BE2C (cell line): ENCODE measurements around the gene SPON2.

Source experiments
- DNase-seq: peaks from one replicate; pipeline ENCODE4 v3.0.0-alpha.2; 2020
- H3K27me3 ChIP-seq: fragments of 250-450 bp; sonication (Bioruptor Pico); 2 replicates; pipeline ENCODE4 v1.5.1; 2020; ENCODE audit warnings: mild to moderate bottlenecking
- H3K36me3 ChIP-seq: fragments of 250-450 bp; sonication (Bioruptor Pico); 2 replicates; pipeline ENCODE4 v1.5.1; 2020; ENCODE audit warnings: mild to moderate bottlenecking
- H3K4me1 ChIP-seq: fragments of 250-450 bp; sonication (Bioruptor Pico); 2 replicates; pipeline ENCODE4 v1.5.1; 2020
- H3K4me3 ChIP-seq: 2 replicates; pipeline ENCODE4 v1.5.1; 2011; ENCODE audit warnings: low read depth, low read length
- H3K9me3 ChIP-seq: fragments of 250-450 bp; sonication (Bioruptor Pico); 2 replicates; pipeline ENCODE4 v1.5.1; 2020
- TF ChIP-seq, protein P1 (sequence below): IDR thresholded peaks from 2 replicates; pipeline ENCODE4 v1.5.1; 2012; ENCODE audit warnings: mild to moderate bottlenecking, low read depth, low read length

Gene SPON2

DNA sequence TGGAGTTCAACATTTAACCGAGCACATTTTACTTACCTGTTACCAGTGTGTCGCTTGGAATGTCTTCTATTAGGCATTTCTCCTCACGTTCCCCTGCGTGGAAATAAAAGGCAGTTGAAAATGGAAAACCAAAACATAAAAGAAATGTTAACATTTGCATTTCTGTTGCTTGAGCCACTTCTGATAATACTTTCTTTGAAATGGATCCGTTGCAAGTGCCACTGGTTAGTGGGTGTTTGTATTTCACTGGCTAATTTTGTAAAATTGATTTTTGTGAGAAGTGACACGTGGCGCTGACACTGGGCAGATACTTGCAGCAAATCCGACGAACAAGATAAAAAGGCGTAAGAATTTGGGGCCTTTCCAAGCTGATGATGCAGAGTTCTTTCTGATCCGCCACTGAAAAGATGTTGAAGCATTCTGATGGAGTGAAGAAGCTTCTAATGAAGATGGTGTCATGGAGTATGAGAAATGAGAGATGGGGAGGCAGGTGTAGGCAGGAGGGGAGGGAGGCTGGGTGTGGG is 18.8 kb downstream of the SPON2 start:
- H3K9me3 ChIP-seq: no peaks in the 10 kb centered on the region
- peaks cover 77% of the 10 kb centered on the region for H3K27me3 ChIP-seq
- TF ChIP-seq, protein P1, sequence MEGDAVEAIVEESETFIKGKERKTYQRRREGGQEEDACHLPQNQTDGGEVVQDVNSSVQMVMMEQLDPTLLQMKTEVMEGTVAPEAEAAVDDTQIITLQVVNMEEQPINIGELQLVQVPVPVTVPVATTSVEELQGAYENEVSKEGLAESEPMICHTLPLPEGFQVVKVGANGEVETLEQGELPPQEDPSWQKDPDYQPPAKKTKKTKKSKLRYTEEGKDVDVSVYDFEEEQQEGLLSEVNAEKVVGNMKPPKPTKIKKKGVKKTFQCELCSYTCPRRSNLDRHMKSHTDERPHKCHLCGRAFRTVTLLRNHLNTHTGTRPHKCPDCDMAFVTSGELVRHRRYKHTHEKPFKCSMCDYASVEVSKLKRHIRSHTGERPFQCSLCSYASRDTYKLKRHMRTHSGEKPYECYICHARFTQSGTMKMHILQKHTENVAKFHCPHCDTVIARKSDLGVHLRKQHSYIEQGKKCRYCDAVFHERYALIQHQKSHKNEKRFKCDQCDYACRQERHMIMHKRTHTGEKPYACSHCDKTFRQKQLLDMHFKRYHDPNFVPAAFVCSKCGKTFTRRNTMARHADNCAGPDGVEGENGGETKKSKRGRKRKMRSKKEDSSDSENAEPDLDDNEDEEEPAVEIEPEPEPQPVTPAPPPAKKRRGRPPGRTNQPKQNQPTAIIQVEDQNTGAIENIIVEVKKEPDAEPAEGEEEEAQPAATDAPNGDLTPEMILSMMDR: no peak
- H3K36me3 ChIP-seq: no peaks in the 10 kb centered on the region
- no peak for DNase-seq
- no peaks in the 10 kb centered on the region for H3K4me1 ChIP-seq
- H3K4me3 ChIP-seq: no peak overlapping the region

DNA sequence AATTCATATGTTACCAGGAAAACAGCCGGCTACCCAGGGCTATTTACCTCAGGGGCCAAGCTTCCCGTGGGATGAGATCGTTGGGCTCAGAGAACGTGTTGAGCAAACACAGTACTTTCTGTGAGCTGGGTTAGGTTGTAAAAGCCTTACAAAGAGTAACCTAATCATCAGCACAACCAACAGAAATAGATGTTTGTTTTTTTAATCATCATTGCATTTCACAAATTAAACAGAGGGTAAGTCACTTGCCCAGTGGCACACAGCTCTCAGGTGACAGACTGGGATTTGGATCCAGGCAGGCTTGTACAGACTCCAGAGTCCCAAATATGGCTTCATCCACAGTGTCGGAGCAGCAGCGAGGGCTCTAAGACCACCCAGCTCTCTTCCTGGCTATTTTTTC is 20.1 kb downstream of the SPON2 start:
- Histone ChIP-seq H3K27me3 (peaks cover 78% of the 10 kb centered on the region), H3K36me3 (no peaks in the 10 kb centered on the region), H3K9me3 (no peaks in the 10 kb centered on the region), H3K4me1 (no peaks in the 10 kb centered on the region), H3K4me3 (no peak overlapping the region)
- TF ChIP-seq, protein P1: no peak
- no peak for DNase-seq

DNA sequence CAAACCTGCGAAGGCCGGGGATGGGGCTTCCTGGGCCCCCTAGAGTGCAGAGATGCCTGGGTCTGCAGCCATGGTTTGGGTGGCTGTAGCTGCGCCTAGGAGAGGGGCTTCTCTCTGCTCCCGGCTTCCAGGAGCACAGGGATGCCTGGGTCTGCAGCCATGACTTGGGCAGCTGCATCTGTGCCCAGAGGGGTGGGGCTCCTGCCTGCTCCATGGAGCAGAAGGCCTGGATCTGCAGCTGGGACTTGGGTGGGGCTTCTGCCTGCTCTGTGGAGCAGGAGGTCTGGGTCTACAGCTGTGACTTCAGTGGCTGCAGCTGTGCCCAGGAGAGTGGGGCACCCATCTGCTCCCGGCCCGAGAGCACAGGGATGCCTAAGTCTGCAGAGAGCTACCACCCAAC is 20.8 kb downstream of the SPON2 start:
- no peaks in the 10 kb centered on the region for H3K4me1 ChIP-seq
- H3K4me3 ChIP-seq: no peak overlapping the region
- peaks cover 71% of the 10 kb centered on the region for H3K27me3 ChIP-seq
- DNase-seq: no peak
- TF ChIP-seq, protein P1: no peak
- no peaks in the 10 kb centered on the region for H3K9me3 ChIP-seq
- H3K36me3 ChIP-seq: no peaks in the 10 kb centered on the region

DNA sequence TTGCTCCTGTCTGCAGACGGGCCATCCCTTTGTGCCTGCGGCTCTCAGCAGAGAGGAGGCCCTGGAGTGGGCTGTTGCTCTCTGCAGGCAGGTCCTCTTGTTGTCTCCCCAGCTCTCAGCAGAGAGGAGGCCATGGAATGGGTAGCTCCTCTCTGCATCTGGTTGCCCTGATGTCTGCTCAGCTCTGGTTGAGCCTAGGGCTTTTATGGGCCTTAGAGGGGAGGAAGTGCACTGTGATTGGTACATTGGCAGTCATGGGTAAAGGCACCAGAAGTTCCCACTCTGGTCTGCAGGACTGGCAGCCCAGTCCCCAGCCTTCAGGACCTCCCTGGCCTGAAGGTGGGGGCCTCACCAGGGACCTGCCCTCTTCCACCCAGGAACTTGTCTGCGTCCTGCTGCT is 21.5 kb downstream of the SPON2 start:
- DNase-seq: no peak
- Histone ChIP-seq H3K4me3 (no peak overlapping the region), H3K27me3 (peaks cover 65% of the 10 kb centered on the region), H3K4me1 (no peaks in the 10 kb centered on the region), H3K36me3 (no peaks in the 10 kb centered on the region), H3K9me3 (no peaks in the 10 kb centered on the region)
- TF ChIP-seq, protein P1: no peak

DNA sequence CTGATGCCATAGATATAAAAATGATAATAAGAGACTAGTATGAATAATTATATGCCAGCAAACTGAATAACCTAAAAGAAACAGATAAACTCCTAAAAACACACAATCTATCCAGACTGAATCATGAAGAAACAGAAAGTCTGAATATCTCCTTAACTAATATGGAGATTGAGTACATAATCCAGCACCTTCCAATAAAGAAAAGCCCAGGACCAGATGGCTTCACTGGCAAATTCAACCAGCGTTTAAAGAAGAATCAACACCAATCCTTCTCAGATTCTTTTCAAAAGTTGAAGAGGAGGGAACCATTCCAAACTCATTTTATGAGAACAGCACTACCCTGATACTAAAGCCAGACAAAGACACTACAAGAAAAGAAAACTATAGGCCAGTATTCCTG is 32.5 kb downstream of the SPON2 start:
- Histone ChIP-seq H3K4me1 (no peaks in the 10 kb centered on the region), H3K9me3 (no peaks in the 10 kb centered on the region), H3K4me3 (no peak overlapping the region), H3K27me3 (peaks cover 64% of the 10 kb centered on the region), H3K36me3 (no peaks in the 10 kb centered on the region)
- DNase-seq: no peak
- TF ChIP-seq, protein P1: no peak

DNA sequence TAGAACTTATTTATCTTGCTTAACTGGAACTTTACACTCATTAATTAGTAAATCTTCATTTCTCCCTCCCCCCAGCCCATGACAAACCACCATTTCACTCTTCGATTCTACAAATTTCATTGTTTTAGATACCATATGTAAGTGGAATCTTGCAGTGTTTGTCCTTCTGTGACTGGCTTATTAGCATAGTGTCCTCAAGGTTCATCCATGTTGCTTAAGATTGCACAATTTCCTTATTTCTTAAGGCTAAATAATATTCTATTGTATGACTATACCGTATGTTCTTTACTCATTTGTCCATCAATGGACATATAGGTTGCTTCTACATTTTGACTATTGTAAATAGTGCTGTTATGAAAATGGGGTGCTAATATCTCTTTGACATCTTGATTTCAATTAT is 34.5 kb downstream of the SPON2 start:
- Histone ChIP-seq H3K9me3 (no peaks in the 10 kb centered on the region), H3K36me3 (no peaks in the 10 kb centered on the region), H3K4me3 (no peak overlapping the region), H3K27me3 (peaks cover 62% of the 10 kb centered on the region), H3K4me1 (no peaks in the 10 kb centered on the region)
- TF ChIP-seq, protein P1: no peak
- no peak for DNase-seq
